Measurements from ENCODE around the gene CD2AP. TPM values are rescaled to one million over a fixed set of nuclear protein-coding genes. Genes with fewer than 3 reads are reported as not detected.

The CD2AP gene
- total and polyA plus RNA-seq, 2 experiments from 2014 or later = 13.7 to 48.0 TPM

DNA sequence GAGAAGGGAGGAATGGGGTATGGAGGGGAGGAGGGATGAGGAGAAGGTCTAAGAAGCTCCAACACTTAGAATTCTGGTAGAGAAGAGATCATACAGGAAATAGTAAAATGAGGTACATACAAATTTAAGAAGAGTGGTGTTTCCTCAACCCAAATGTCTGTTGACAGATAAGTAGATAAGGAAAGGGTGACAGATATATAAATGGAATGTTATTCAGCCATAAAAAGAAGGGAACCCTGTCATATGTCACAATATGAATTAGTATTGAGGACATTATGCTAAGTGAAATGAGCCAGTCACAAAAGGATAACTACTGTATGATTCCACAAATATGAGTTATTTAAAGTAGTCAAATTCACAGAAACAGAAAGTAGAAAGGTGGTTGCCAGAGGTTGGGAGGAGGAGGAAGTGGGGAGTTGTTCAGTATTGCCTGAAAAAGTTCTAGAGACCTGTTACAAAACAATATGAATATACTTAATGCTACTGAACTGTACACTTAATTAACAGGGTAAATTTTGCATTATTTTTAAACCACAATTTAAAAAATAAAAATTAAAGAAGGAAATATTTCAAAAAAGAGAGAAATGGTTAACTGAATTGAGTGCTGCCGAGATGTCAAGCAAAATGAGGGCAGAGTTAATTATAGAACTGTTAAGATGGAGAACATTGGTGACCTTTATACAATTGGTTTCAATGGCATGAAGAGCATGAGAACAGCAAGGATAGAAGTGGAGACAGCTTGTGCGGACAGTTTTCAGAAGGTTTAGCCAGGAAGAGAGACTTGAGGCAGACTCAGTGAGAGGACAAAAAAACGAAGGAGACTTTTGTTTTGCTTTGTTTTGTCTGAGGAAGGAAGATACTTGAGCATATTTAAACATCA, 173.2 kb downstream of the CD2AP start:
- DNase-seq (ENCODE audit: low spot score) = no peak
- no peak overlapping the region for H3K4me3 ChIP-seq
- H3K27ac ChIP-seq = no peak overlapping the region
- H3K9me3 ChIP-seq (ENCODE audit: low read depth) = no peaks in the 10 kb centered on the region
- no peak overlapping the region for H3K4me2 ChIP-seq
- no peak overlapping the region for H2AFZ ChIP-seq
- no peaks in the 10 kb centered on the region for H4K20me1 ChIP-seq (ENCODE audit: insufficient read depth, poor library complexity, severe bottlenecking)
- H3K79me2 ChIP-seq = no peaks in the 10 kb centered on the region
- no peak for TF ChIP-seq EZH2phosphoT487 (IDR thresholded peaks at IDR 0.05; ENCODE audit: low read depth, severe bottlenecking, unreplicated experiment)
- no peaks in the 10 kb centered on the region for H3K27me3 ChIP-seq
- H3K4me1 ChIP-seq (ENCODE audit: insufficient read depth) = peaks cover 6% of the 10 kb centered on the region
- no peaks in the 10 kb centered on the region for H3K9me2 ChIP-seq (replicated peaks; ENCODE audit: insufficient read depth)
- no peaks in the 10 kb centered on the region for H3K36me3 ChIP-seq (replicated peaks; ENCODE audit: insufficient read depth, low read depth)
- 77% methylated on average over 3 of the region's 3 CpGs for WGBS (ENCODE audit: low lambda C conversion rate, missing lambda C conversion rate)

GRCh38 chr6:47651505-47651944, 173.9 kb downstream of the CD2AP start:
- Histone ChIP-seq H3K79me2 (no peaks in the 10 kb centered on the region), H3K4me3 (no peak overlapping the region), H2AFZ (no peak overlapping the region), H3K27ac (no peak overlapping the region), H4K20me1 (ENCODE audit: insufficient read depth, poor library complexity, severe bottlenecking) (no peaks in the 10 kb centered on the region), H3K36me3 (replicated peaks; ENCODE audit: insufficient read depth, low read depth) (no peaks in the 10 kb centered on the region), H3K4me2 (no peak overlapping the region), H3K4me1 (ENCODE audit: insufficient read depth) (peaks cover 6% of the 10 kb centered on the region), H3K27me3 (no peaks in the 10 kb centered on the region), H3K9me2 (replicated peaks; ENCODE audit: insufficient read depth) (no peaks in the 10 kb centered on the region), H3K9me3 (ENCODE audit: low read depth) (no peaks in the 10 kb centered on the region)
- WGBS (ENCODE audit: low lambda C conversion rate, missing lambda C conversion rate) = 66% methylated on average over 6 of the region's 6 CpGs
- no peak for DNase-seq (ENCODE audit: low spot score)
- TF ChIP-seq EZH2 (IDR thresholded peaks at IDR 0.05; ENCODE audit: borderline replicate concordance) (no peak), CTCF (IDR thresholded peaks at IDR 0.05; ENCODE audit: poor library complexity) (no peak), EZH2phosphoT487 (IDR thresholded peaks at IDR 0.05; ENCODE audit: low read depth, severe bottlenecking, unreplicated experiment) (no peak)

GRCh38 chr6:47653706-47654105, 176.1 kb downstream of the CD2AP start:
- WGBS (ENCODE audit: low lambda C conversion rate, missing lambda C conversion rate) = 89% methylated on average over 5 of the region's 5 CpGs
- Histone ChIP-seq H3K9me3 (ENCODE audit: low read depth) (no peaks in the 10 kb centered on the region), H4K20me1 (ENCODE audit: insufficient read depth, poor library complexity, severe bottlenecking) (no peaks in the 10 kb centered on the region), H3K9me2 (replicated peaks; ENCODE audit: insufficient read depth) (no peaks in the 10 kb centered on the region), H3K27me3 (no peaks in the 10 kb centered on the region), H3K79me2 (no peaks in the 10 kb centered on the region), H3K4me3 (no peak overlapping the region), H3K27ac (no peak overlapping the region), H3K4me2 (no peak overlapping the region), H3K36me3 (replicated peaks; ENCODE audit: insufficient read depth, low read depth) (no peaks in the 10 kb centered on the region), H2AFZ (no peak overlapping the region), H3K4me1 (ENCODE audit: insufficient read depth) (no peaks in the 10 kb centered on the region)
- TF ChIP-seq CTCF (IDR thresholded peaks at IDR 0.05; ENCODE audit: poor library complexity) = no peak
- TF ChIP-seq EZH2 (IDR thresholded peaks at IDR 0.05; ENCODE audit: borderline replicate concordance) = no peak
- TF ChIP-seq EZH2phosphoT487 (IDR thresholded peaks at IDR 0.05; ENCODE audit: low read depth, severe bottlenecking, unreplicated experiment) = no peak
- no peak for DNase-seq (ENCODE audit: low spot score)

GRCh38 chr6:47654255-47654654, 176.7 kb downstream of the CD2AP start:
- H4K20me1 ChIP-seq (ENCODE audit: insufficient read depth, poor library complexity, severe bottlenecking) = no peaks in the 10 kb centered on the region
- no peaks in the 10 kb centered on the region for H3K9me2 ChIP-seq (replicated peaks; ENCODE audit: insufficient read depth)
- H3K4me3 ChIP-seq = no peak overlapping the region
- H3K9me3 ChIP-seq (ENCODE audit: low read depth) = no peaks in the 10 kb centered on the region
- H3K27ac ChIP-seq = no peak overlapping the region
- no peaks in the 10 kb centered on the region for H3K36me3 ChIP-seq (replicated peaks; ENCODE audit: insufficient read depth, low read depth)
- H3K4me1 ChIP-seq (ENCODE audit: insufficient read depth) = no peaks in the 10 kb centered on the region
- no peak for DNase-seq (ENCODE audit: low spot score)
- no peak overlapping the region for H3K4me2 ChIP-seq
- no peaks in the 10 kb centered on the region for H3K79me2 ChIP-seq
- no peaks in the 10 kb centered on the region for H3K27me3 ChIP-seq
- TF ChIP-seq EZH2 (IDR thresholded peaks at IDR 0.05; ENCODE audit: borderline replicate concordance) (no peak), EZH2phosphoT487 (IDR thresholded peaks at IDR 0.05; ENCODE audit: low read depth, severe bottlenecking, unreplicated experiment) (no peak), CTCF (IDR thresholded peaks at IDR 0.05; ENCODE audit: poor library complexity) (no peak)
- no peak overlapping the region for H2AFZ ChIP-seq
- 92% methylated on average over 4 of the region's 4 CpGs for WGBS (ENCODE audit: low lambda C conversion rate, missing lambda C conversion rate)
